ENCODE data around the gene RNF130.

RNF130 gene

GRCh38 chr5:180115326-180116076 is 43.9 kb upstream of the RNF130 start:
- H3K9ac ChIP-seq, result no peak overlapping the region
- H3K27me3 ChIP-seq (ENCODE audit: insufficient read depth, low read depth), result no peaks in the 10 kb centered on the region
- H3K4me2 ChIP-seq, result no peak overlapping the region
- H4K20me1 ChIP-seq (ENCODE audit: insufficient read depth), result no peaks in the 10 kb centered on the region
- no peak overlapping the region for H2AFZ ChIP-seq (ENCODE audit: low read depth)
- no peaks in the 10 kb centered on the region for H3K36me3 ChIP-seq (ENCODE audit: insufficient read depth)
- H3K27ac ChIP-seq, result no peak overlapping the region
- no peaks in the 10 kb centered on the region for H3K4me1 ChIP-seq (ENCODE audit: low read depth, poor library complexity, severe bottlenecking)
- TF ChIP-seq CTCF (conservative IDR thresholded peaks at IDR 0.05; ENCODE audit: low read depth, low read length), result no peak
- H3K79me2 ChIP-seq (ENCODE audit: insufficient read depth, low read depth), result no peaks in the 10 kb centered on the region
- no peak overlapping the region for H3K4me3 ChIP-seq (IDR thresholded peaks at IDR 0.05; ENCODE audit: insufficient read depth, low read depth, low read length)

- Histone ChIP-seq H3K27ac (no peak overlapping the region), H3K36me3 (ENCODE audit: insufficient read depth) (no peaks in the 10 kb centered on the region), H3K9ac (no peak overlapping the region), H4K20me1 (ENCODE audit: insufficient read depth) (no peaks in the 10 kb centered on the region), H2AFZ (ENCODE audit: low read depth) (no peak overlapping the region), H3K4me3 (IDR thresholded peaks at IDR 0.05; ENCODE audit: insufficient read depth, low read depth, low read length) (no peak overlapping the region), H3K27me3 (ENCODE audit: insufficient read depth, low read depth) (no peaks in the 10 kb centered on the region), H3K4me2 (no peak overlapping the region), H3K4me1 (ENCODE audit: low read depth, poor library complexity, severe bottlenecking) (no peaks in the 10 kb centered on the region), H3K79me2 (ENCODE audit: insufficient read depth, low read depth) (no peaks in the 10 kb centered on the region)
- TF ChIP-seq CTCF (conservative IDR thresholded peaks at IDR 0.05; ENCODE audit: low read depth, low read length), result no peak
Observed at GRCh38 chr5:180114304-180115003, 42.9 kb upstream of the RNF130 start.

GRCh38 chr5:180113660-180114303 is 42.2 kb upstream of the RNF130 start:
- Histone ChIP-seq H3K9ac (no peak overlapping the region), H4K20me1 (ENCODE audit: insufficient read depth) (no peaks in the 10 kb centered on the region), H2AFZ (ENCODE audit: low read depth) (no peak overlapping the region), H3K4me3 (IDR thresholded peaks at IDR 0.05; ENCODE audit: insufficient read depth, low read depth, low read length) (no peak overlapping the region), H3K4me2 (no peak overlapping the region), H3K36me3 (ENCODE audit: insufficient read depth) (no peaks in the 10 kb centered on the region), H3K27me3 (ENCODE audit: insufficient read depth, low read depth) (no peaks in the 10 kb centered on the region), H3K4me1 (ENCODE audit: low read depth, poor library complexity, severe bottlenecking) (no peaks in the 10 kb centered on the region), H3K79me2 (ENCODE audit: insufficient read depth, low read depth) (no peaks in the 10 kb centered on the region), H3K27ac (no peak overlapping the region)
- TF ChIP-seq CTCF (conservative IDR thresholded peaks at IDR 0.05; ENCODE audit: low read depth, low read length), result no peak

GRCh38 chr5:180112181-180112861 is 40.8 kb upstream of the RNF130 start:
- Histone ChIP-seq H3K4me2 (no peak overlapping the region), H3K9ac (no peak overlapping the region), H3K4me3 (IDR thresholded peaks at IDR 0.05; ENCODE audit: insufficient read depth, low read depth, low read length) (no peak overlapping the region), H3K79me2 (ENCODE audit: insufficient read depth, low read depth) (no peaks in the 10 kb centered on the region), H3K27ac (no peak overlapping the region), H3K36me3 (ENCODE audit: insufficient read depth) (no peaks in the 10 kb centered on the region), H2AFZ (ENCODE audit: low read depth) (no peak overlapping the region), H4K20me1 (ENCODE audit: insufficient read depth) (no peaks in the 10 kb centered on the region), H3K4me1 (ENCODE audit: low read depth, poor library complexity, severe bottlenecking) (no peaks in the 10 kb centered on the region), H3K27me3 (ENCODE audit: insufficient read depth, low read depth) (no peaks in the 10 kb centered on the region)
- TF ChIP-seq CTCF (conservative IDR thresholded peaks at IDR 0.05; ENCODE audit: low read depth, low read length), result no peak

All from KMS-11 (cell line).